Measurements from ENCODE around the gene ZNF200.
"Not testable (repeated sequence)": the region's sequence is repeated elsewhere in the genome, so short reads cannot be mapped to it uniquely, and the experiment has no call there.

The ZNF200 gene

GRCh38 chr16:3249451-3249850, 14.5 kb upstream of the ZNF200 start:
- DNase-seq: no peak

- DNase-seq: no peak
Measured at GRCh38 chr16:3249020-3249419, 14.1 kb upstream of the ZNF200 start.

GRCh38 chr16:3248596-3248995, 13.6 kb upstream of the ZNF200 start:
- no peak for DNase-seq

GRCh38 chr16:3246876-3247275, 11.9 kb upstream of the ZNF200 start:
- DNase-seq: no peak

- DNase-seq: no peak
Measured at GRCh38 chr16:3246002-3246401, 11.0 kb upstream of the ZNF200 start.

- no peak for DNase-seq
Measured at GRCh38 chr16:3243882-3244281, 8.9 kb upstream of the ZNF200 start.

- DNase-seq: peak; percentile 64
Measured at GRCh38 chr16:3242709-3243108, 7.8 kb upstream of the ZNF200 start.

GRCh38 chr16:3241761-3242160, 6.8 kb upstream of the ZNF200 start:
- DNase-seq: no peak

- DNase-seq: no peak
Measured at GRCh38 chr16:3235856-3236669, 1.1 kb upstream of the ZNF200 start.

GRCh38 chr16:3234543-3234856, 458 bp downstream of the ZNF200 start:
- no peak for DNase-seq

- no peak for DNase-seq
Measured at GRCh38 chr16:3223913-3224515, 10.9 kb downstream of the ZNF200 start.

- DNase-seq: no peak
Measured at GRCh38 chr16:3220839-3221238, 14.1 kb downstream of the ZNF200 start.

GRCh38 chr16:3216263-3216640, 18.7 kb downstream of the ZNF200 start:
- no peak for DNase-seq

- DNase-seq: no peak
Measured at GRCh38 chr16:3215601-3216262, 19.2 kb downstream of the ZNF200 start.

- DNase-seq: no peak
Measured at GRCh38 chr16:3214904-3215600, 19.9 kb downstream of the ZNF200 start.

GRCh38 chr16:3212567-3212966, 22.4 kb downstream of the ZNF200 start:
- no peak for DNase-seq

GRCh38 chr16:3212006-3212405, 23.0 kb downstream of the ZNF200 start:
- DNase-seq: no peak

- DNase-seq: no peak
Measured at GRCh38 chr16:3207086-3207953, 27.6 kb downstream of the ZNF200 start.

GRCh38 chr16:3205939-3206338, 29.0 kb downstream of the ZNF200 start:
- not testable (repeated sequence) for DNase-seq

GRCh38 chr16:3202903-3203539, 31.9 kb downstream of the ZNF200 start:
- DNase-seq: no peak

- no peak for DNase-seq
Measured at GRCh38 chr16:3198334-3199072, 36.5 kb downstream of the ZNF200 start.

Data from SIG-M5 (cell line).